Suprapubic skin (tissue), 4 donors: ENCODE data around the gene ADGRB3. TPM values are rescaled to one million over a fixed set of nuclear protein-coding genes. Genes with fewer than 3 reads are reported as not detected.

ENCODE experiments used
- DNase-seq, 2 donors: peaks; one replicate each; pipeline ENCODE4 v3.0.0-alpha.2; 2019; ENCODE audit warnings: low spot score in 2 of 2
- H3K27ac ChIP-seq: fragments of 200-600 bp; sonication (generic); one replicate; pipeline ENCODE4 v1.5.1; 2019
- H3K27me3 ChIP-seq: fragments of 200-600 bp; sonication (generic); one replicate; pipeline ENCODE4 v1.5.1; 2019
- H3K36me3 ChIP-seq: fragments of 200-600 bp; sonication (generic); one replicate; pipeline ENCODE4 v1.5.1; 2019
- H3K4me1 ChIP-seq: fragments of 200-600 bp; sonication (generic); one replicate; pipeline ENCODE4 v1.5.1; 2019
- H3K4me3 ChIP-seq: fragments of 200-600 bp; sonication (generic); one replicate; pipeline ENCODE4 v1.5.1; 2019; ENCODE audit warnings: mild to moderate bottlenecking
- H3K9me3 ChIP-seq: fragments of 200-600 bp; sonication (generic); one replicate; pipeline ENCODE4 v1.5.1; 2019
- CTCF ChIP-seq, 2 donors: fragments of 200-600 bp in 1 of 2; fragments of 450-650 bp in 1 of 2; sonication (generic) in 1 of 2; IDR thresholded peaks; one replicate each; pipeline ENCODE4 v1.5.1; 2016 to 2019; ENCODE audit warnings: antibody characterized with exemption in 2 of 2, mild to moderate bottlenecking in 1 of 2, moderate library complexity in 1 of 2
- EP300 ChIP-seq: sonication (generic); formaldehyde crosslinking; IDR thresholded peaks from one replicate; pipeline ENCODE4 v1.6.1; 2017; ENCODE audit warnings: antibody characterized with exemption
- POLR2A ChIP-seq, 2 donors: fragments of 450-650 bp; IDR thresholded peaks; one replicate each; pipeline ENCODE4 v1.6.1; 2017; ENCODE audit warnings: antibody characterized with exemption in 2 of 2, mild to moderate bottlenecking in 2 of 2, moderate library complexity in 2 of 2
- POLR2AphosphoS5 ChIP-seq, 3 donors: sonication (generic); formaldehyde crosslinking; IDR thresholded peaks; one replicate each; pipeline ENCODE4 v1.6.1; 2017; ENCODE audit warnings: antibody characterized with exemption in 3 of 3
- WGBS: methylation state at CpG from one replicate; pipeline ENCODE4 v1.1.5; 2018; 5-methylcytosine and 5-hydroxymethylcytosine counted together
- total RNA-seq, 4 donors: library from RNA; depleted of rRNA; stranded (reverse); fragments of >200 nt; gene quantifications; one replicate each; pipeline ENCODE4 v1.1.0, GENCODE V29; 2016

Gene ADGRB3
- total RNA-seq, 4 donors from 2014 or later: 0.42 to 2.2 (median 1.3) TPM

- no peak overlapping the region for H3K27ac ChIP-seq
- H3K27me3 ChIP-seq: no peaks in the 10 kb centered on the region
- WGBS: 80% methylated on average over 2 of the region's 2 CpGs
- H3K4me1 ChIP-seq: no peaks in the 10 kb centered on the region
- TF ChIP-seq POLR2AphosphoS5 (IDR thresholded peaks at IDR 0.05) (no peak), EP300 (no peak), POLR2A (IDR thresholded peaks at IDR 0.05) (no peak), CTCF (IDR thresholded peaks at IDR 0.05) (no peak)
- H3K36me3 ChIP-seq: no peaks in the 10 kb centered on the region
- no peak overlapping the region for H3K4me3 ChIP-seq
- H3K9me3 ChIP-seq: no peaks in the 10 kb centered on the region
- no peak for DNase-seq
Measured at GRCh38 chr6:68719761-68720160, 84.7 kb downstream of the ADGRB3 start.

DNA sequence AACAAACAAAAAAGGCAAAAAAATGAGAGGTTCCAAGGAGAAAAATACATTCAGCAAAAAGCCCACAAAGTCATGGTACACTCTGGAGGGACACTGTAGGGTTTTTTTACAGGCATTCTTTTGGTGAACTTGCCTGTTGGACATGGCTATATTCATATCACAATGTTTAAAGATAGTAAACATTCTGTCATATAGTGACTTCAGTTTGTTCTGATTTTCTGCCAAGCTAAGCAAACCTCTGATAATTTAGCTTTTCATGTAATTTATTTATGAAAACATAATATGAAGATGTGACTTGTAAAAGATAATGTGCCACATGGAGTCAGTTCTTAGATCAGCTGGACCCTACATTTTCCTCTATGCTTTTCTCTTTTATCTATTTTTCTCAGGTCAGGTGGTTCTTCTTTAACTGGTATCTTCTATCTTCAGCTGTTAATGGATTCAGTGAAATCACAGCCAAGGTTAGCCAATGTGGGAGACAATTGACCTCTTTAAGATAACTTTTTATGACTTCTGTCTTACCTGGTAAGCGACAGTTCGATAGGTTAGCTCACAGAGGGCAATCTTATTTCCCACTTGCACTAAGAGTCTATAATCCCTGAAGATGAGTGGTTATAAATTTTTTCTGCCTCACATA lies 87.9 kb downstream of the ADGRB3 start:
- H3K4me1 ChIP-seq: no peaks in the 10 kb centered on the region
- H3K4me3 ChIP-seq: no peak overlapping the region
- 79% methylated on average over 2 of the region's 2 CpGs for WGBS
- TF ChIP-seq CTCF (IDR thresholded peaks at IDR 0.05): no peak
- TF ChIP-seq EP300: no peak
- TF ChIP-seq POLR2A (IDR thresholded peaks at IDR 0.05): no peak
- no peak for TF ChIP-seq POLR2AphosphoS5 (IDR thresholded peaks at IDR 0.05)
- no peaks in the 10 kb centered on the region for H3K9me3 ChIP-seq
- no peak overlapping the region for H3K27ac ChIP-seq
- DNase-seq: no peak
- no peaks in the 10 kb centered on the region for H3K36me3 ChIP-seq
- no peaks in the 10 kb centered on the region for H3K27me3 ChIP-seq

GRCh38 chr6:68724060-68724459 lies 89.0 kb downstream of the ADGRB3 start:
- no peaks in the 10 kb centered on the region for H3K4me1 ChIP-seq
- H3K4me3 ChIP-seq: no peak overlapping the region
- 72% methylated on average over 2 of the region's 2 CpGs for WGBS
- no peaks in the 10 kb centered on the region for H3K36me3 ChIP-seq
- H3K27ac ChIP-seq: no peak overlapping the region
- H3K27me3 ChIP-seq: no peaks in the 10 kb centered on the region
- no peaks in the 10 kb centered on the region for H3K9me3 ChIP-seq
- DNase-seq: no peak
- TF ChIP-seq CTCF (IDR thresholded peaks at IDR 0.05) (no peak), POLR2AphosphoS5 (IDR thresholded peaks at IDR 0.05) (no peak), POLR2A (IDR thresholded peaks at IDR 0.05) (no peak), EP300 (no peak)

DNA sequence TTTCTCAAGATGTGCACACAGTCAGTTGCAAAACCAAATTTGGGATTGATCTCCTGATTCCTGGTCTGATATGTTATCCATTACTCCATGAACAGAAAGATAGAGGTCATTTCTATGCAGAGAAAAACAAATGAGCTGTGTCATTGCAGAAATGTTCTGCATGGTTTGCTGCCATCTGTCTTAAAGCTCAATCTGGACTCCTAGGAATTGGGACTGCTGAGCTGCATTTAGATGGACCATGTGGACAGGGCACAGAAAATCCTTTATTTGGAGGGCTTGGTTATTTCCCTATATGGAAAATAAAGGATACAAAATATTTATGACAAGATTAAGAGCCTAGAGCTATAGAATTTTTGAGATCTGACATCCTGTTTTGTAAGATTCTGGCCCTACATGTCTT lies 91.3 kb downstream of the ADGRB3 start:
- Histone ChIP-seq H3K9me3 (no peaks in the 10 kb centered on the region), H3K4me1 (no peaks in the 10 kb centered on the region), H3K36me3 (no peaks in the 10 kb centered on the region), H3K27me3 (no peaks in the 10 kb centered on the region), H3K27ac (no peak overlapping the region), H3K4me3 (no peak overlapping the region)
- no peak for DNase-seq
- TF ChIP-seq POLR2A (IDR thresholded peaks at IDR 0.05): no peak
- no peak for TF ChIP-seq CTCF (IDR thresholded peaks at IDR 0.05)
- TF ChIP-seq EP300: no peak
- TF ChIP-seq POLR2AphosphoS5 (IDR thresholded peaks at IDR 0.05): no peak

DNA sequence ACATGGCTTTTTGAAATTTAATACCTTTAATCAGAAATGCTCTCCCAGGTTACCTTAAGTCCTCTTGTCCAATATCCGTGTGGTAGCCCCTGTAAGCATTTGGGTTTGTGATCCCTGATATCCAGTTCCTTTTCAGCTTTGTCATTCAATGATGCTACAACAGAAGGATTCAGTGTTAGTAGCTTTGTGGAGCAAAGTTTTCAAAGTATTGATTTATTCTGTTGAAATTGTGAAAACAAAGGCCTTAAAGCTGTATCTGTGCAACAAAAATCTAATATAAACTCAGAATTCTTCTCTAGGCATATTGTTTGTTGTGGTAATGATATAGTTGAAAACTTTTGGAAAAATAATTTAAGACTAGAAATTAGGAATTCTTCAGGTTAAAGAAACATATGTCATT lies 91.9 kb downstream of the ADGRB3 start:
- no peaks in the 10 kb centered on the region for H3K36me3 ChIP-seq
- no peaks in the 10 kb centered on the region for H3K27me3 ChIP-seq
- H3K27ac ChIP-seq: no peak overlapping the region
- H3K4me3 ChIP-seq: no peak overlapping the region
- H3K9me3 ChIP-seq: no peaks in the 10 kb centered on the region
- 86% methylated on average over 1 of the region's 1 CpG for WGBS
- DNase-seq: no peak
- no peaks in the 10 kb centered on the region for H3K4me1 ChIP-seq
- TF ChIP-seq EP300 (no peak), POLR2AphosphoS5 (IDR thresholded peaks at IDR 0.05) (no peak), CTCF (IDR thresholded peaks at IDR 0.05) (no peak), POLR2A (IDR thresholded peaks at IDR 0.05) (no peak)
